GM23248 (cell line): Measurements from ENCODE around the gene TTC17.

Experiments
- EZH2 ChIP-seq: fragments of 200-600 bp; sonication (generic); IDR thresholded peaks from 2 replicates; pipeline ENCODE4 v1.6.1; 2018; ENCODE audit warnings: antibody characterized with exemption, mild to moderate bottlenecking; ENCODE audit not compliant: insufficient read depth, poor library complexity, severe bottlenecking
- EZH2phosphoT487 ChIP-seq: fragments of 200-600 bp; sonication (generic); IDR thresholded peaks from 2 replicates; pipeline ENCODE4 v1.6.1; 2018; ENCODE audit warnings: antibody characterized with exemption, moderate library complexity, mild to moderate bottlenecking, low read depth; ENCODE audit not compliant: insufficient read depth

DNA sequence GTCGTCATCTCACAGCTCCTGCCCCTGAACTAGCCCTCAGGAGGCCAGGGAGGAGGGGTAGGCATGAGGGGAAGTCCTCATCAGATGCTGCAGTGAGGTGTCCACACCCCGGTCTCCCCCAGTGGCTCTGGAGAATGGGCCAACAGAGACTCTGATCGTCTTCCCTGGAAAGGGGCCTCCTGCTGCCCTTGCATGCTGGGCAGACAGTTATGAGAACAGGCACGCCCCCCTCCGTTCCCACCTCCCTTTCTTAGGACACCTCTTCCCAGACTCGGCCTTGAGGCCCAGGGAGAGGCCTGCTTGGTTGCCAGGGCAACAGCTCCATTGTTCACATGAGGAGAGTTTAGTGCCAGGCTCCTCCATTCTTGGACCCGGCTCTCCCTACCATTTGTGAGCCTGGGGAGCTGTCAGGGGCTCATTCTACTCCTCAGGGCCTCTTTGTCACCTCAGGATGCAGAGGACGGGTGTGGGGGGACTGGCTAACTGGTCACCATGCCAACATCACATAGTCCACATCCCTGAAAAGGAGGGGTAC lies 157.7 kb downstream of the TTC17 start:
- no peak for TF ChIP-seq EZH2phosphoT487
- no peak for TF ChIP-seq EZH2
